ENCODE results near the gene CT55.
A peak's percentile ranks its signal among the peaks of the same experiment; 100 is the strongest.

The CT55 gene, protein sequence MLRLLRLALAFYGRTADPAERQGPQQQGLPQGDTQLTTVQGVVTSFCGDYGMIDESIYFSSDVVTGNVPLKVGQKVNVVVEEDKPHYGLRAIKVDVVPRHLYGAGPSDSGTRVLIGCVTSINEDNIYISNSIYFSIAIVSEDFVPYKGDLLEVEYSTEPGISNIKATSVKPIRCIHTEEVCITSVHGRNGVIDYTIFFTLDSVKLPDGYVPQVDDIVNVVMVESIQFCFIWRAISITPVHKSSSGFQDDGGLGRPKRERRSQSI

DNA sequence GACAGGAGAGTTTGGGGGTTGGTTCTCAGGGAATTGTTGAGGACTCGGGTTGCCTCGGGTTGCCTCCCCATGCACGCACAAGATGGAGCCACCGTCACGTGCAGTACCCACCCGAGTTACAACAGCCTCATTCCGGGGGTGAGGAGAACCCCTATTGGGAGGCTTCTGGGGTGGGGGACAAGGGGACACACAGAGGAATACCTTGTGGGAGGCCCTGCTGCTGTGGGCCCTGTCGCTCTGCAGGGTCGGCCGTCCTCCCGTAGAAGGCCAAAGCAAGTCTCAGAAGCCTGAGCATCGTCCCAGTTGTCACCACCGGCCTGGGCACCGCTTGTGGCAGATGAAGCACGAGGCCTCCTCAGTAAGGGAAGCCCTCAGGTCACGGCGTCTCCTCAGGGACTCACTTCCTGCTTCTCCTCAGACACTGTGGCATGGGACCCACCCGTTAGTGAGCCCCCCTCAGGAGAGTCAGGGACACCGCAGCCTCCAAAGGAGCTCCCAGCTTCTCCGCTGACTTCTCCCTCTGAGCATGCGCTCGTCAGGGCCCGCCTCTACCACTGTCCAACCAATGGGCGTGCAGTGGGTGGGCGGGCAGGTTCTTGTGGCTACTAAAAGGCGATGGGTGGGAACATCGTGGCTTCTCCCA, at the start of gene CT55:
CT55 (minus strand) TSS at position 522 of the 643 bp plus-strand sequence; CDS start at position 295, 227 bp downstream.
- TF ChIP-seq, protein P1, sequence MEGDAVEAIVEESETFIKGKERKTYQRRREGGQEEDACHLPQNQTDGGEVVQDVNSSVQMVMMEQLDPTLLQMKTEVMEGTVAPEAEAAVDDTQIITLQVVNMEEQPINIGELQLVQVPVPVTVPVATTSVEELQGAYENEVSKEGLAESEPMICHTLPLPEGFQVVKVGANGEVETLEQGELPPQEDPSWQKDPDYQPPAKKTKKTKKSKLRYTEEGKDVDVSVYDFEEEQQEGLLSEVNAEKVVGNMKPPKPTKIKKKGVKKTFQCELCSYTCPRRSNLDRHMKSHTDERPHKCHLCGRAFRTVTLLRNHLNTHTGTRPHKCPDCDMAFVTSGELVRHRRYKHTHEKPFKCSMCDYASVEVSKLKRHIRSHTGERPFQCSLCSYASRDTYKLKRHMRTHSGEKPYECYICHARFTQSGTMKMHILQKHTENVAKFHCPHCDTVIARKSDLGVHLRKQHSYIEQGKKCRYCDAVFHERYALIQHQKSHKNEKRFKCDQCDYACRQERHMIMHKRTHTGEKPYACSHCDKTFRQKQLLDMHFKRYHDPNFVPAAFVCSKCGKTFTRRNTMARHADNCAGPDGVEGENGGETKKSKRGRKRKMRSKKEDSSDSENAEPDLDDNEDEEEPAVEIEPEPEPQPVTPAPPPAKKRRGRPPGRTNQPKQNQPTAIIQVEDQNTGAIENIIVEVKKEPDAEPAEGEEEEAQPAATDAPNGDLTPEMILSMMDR (IDR thresholded peaks at IDR 0.05), result no peak

DNA sequence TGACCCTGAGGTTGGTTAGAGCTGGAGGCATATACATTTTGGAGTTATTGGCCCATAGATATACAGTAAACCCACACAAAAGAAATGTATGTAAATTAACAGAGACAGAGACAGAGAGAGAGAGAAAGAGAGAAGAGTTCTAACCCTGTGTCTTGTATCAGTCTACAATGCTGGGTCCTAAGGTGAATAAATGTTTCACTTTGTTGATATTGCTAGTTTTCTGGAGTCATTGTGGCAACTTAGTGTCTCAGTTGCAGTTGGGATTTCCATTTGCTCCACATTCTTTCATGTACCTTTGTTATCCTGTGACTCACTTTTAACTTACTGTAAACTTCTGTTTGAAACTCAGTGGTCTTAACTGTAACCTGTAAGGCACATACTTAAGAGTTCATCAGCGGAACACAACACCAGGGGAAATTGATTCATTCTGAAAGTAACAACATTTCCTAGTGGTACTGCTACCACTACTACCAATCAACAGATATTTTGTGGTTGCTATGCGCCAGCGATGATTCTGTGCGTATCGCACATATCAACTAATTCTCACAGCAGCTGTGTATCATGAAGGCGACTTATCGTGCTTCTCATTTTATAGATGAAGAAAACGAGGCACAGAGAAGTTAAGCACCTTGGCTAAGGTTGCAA, 42.1 kb upstream of the CT55 start:
- TF ChIP-seq, protein P1 (IDR thresholded peaks at IDR 0.05), result no peak

DNA sequence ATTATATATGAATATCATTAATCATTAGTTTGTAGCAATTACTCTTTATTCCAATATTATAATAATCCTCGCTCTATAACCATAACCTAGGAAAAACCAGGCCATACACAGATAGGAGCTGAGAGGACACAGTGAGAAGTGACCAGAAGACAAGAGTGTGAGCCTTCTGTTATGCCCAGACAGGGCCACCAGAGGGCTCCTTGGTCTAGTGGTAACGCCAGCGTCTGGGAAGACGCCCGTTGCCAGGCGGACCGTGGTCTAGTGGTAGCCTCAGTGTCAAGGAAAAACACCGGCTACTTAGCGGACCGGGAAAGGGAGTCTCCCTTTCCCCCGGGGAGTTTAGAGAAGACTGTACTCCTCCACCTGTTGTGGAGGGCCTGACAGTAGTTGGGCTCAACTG, 35.2 kb upstream of the CT55 start:
- TF ChIP-seq, protein P1 (IDR thresholded peaks at IDR 0.05), result peak; percentile 53

DNA sequence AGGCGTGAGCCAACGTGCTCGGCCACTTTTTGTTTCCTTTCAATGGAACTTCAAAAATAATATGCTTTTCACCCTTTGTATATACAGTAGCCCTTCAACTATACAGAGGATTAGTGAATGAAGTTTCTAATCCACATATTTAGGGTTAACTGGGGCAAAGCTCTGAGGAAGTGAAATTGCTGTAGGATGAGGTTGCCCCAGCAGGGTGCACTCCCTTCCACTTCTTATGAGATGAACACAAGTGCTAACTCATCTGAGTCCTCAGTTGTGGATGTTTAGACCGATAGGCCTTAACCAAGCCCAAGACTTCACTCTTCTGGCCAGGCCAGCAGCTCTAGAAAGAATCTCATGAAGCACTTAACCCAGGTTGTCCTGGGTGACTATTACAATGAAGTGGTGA, 29.1 kb upstream of the CT55 start:
- TF ChIP-seq, protein P1 (IDR thresholded peaks at IDR 0.05), result no peak

DNA sequence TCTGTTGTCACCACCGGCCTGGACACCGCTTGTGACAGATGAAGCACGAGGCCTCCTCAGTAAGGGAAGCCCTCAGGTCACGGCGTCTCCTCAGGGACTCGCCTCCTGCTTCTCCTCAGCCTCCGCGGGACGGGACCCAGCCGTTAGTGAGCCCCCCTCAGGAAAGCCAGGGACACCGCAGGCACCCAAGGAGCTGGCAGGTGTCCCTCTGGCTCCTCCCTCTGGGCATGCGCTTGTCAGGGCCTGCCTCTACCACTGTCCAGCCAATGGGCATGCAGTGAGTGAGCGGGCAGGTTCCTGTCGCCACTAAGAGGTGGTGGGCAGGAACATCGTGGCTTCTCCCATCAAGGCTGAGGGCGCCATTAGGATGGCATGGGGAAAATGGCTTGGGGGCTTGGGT, 23.5 kb upstream of the CT55 start:
- TF ChIP-seq, protein P1 (IDR thresholded peaks at IDR 0.05), result no peak

DNA sequence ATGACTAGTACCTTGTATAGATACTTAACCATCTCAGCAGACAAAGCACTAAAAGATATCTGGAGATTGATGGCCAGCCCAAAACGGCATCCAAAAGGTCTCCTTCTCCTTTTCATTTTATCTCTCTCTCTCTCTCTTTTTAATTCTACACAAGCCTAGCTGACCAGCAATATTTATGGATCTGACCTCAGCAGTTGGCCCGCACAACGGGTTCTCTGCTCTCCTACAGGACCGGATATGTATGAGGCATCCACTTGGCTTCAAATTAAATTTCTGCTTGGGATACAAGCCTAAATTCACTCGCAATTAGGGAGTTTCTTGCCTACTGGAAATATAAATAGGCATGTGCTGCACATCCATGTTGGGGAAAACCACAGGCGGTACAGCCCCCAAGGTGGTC, 22.5 kb upstream of the CT55 start:
- TF ChIP-seq, protein P1 (IDR thresholded peaks at IDR 0.05), result no peak

DNA sequence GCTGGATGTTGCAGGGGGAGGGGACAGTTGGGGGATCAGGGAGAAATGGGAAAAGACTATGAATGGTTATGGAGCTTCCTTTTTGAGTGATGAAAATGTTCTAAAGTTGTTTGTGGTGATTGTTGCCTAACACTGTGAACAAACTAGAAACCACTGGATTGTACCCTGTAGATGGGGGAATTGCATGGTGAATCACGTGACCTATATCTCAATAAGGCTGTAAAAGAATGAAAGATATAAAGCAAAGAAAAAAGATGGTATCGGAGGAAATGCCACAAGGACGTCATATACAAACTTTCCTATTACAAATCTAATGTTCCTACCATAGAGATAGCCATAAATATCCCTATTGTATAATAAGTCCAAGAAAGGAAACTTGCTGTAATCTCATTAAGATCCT, 20.6 kb upstream of the CT55 start:
- TF ChIP-seq, protein P1 (IDR thresholded peaks at IDR 0.05), result no peak
